ENCODE data around the gene LTBP1. TPM values are rescaled to one million over a fixed set of nuclear protein-coding genes. Genes with fewer than 3 reads are reported as not detected.
A peak's percentile ranks its signal among the peaks of the same experiment; 100 is the strongest.
"Not testable (repeated sequence)": the region's sequence is repeated elsewhere in the genome, so short reads cannot be mapped to it uniquely, and the experiment has no call there.

LTBP1 gene
- total RNA-seq, 2 donors from 2014 or later, result 0.39 to 0.41 TPM

GRCh38 chr2:33389695-33390094, 442.9 kb downstream of the LTBP1 start:
- H3K9me3 Mint-ChIP-seq; H3K27ac Mint-ChIP-seq; ATAC-seq; DNase-seq (ENCODE audit: low spot score in 2 of 2); H3K36me3 Mint-ChIP-seq: not testable (repeated sequence)

DNA sequence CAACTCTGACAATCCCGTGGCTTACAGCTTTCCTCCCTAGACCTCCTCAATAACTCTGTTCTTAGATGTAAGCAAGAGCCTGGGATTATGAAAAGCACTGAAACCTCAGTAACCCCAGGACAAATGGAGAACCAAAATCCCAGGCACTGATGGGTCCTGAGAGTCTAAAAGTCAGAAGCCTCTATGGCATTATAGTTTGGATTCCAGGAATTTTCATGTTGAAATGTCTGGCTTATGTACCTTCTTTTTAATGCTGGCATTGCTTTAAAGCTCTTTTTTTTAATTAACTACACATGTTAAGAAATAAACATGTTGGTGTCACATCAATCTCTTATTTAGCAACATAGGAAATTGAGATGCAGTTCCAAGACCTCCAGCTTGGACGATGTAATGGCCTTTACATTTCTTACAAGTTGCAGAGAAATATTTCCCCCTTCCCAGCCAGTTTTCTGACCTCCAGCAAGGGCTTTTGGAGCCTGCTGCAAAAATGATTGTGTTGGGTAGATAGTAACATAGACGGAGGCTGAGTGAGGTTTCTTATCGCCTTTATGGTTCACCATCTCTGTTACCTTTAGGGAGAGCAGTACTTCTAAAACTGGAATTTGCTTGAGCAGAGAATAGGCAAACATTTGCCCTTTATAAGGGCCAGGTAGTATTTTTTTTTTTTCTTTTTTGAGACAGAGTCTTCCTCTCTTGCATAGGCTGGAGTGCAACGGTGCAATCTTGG, 444.9 kb downstream of the LTBP1 start:
- ATAC-seq (no peak), DNase-seq (ENCODE audit: low spot score in 2 of 2) (no peak)
- Mint-ChIP-seq H3K36me3 (no peaks in the 10 kb centered on the region), H3K27ac (no peak overlapping the region), H3K9me3 (no peaks in the 10 kb centered on the region)

DNA sequence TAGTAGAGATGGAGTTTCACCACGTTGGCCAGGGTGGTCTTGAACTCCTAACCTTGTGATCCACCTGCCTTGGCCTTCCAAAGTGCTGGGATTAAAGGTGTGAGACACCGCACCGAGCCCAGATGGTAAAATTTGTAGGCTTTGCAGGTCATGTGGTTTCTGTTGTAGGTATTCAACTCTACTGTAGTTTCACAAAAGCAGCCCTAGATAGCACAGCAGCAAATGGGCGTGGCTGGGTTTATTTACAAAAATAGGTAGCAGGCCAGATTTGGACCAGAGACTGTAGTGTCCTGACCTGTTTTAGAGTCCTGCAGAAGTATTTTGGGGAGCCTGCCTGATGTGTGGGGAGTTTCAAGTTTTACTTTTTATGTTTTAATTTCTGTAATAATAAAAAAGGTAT, 445.6 kb downstream of the LTBP1 start:
- Mint-ChIP-seq H3K9me3 (no peaks in the 10 kb centered on the region), H3K36me3 (no peaks in the 10 kb centered on the region), H3K27ac (no peak overlapping the region)
- no peak for ATAC-seq
- no peak for DNase-seq (ENCODE audit: low spot score in 2 of 2)

GRCh38 chr2:33395034-33395433, 448.3 kb downstream of the LTBP1 start:
- H3K27ac Mint-ChIP-seq, result no peak overlapping the region
- no peaks in the 10 kb centered on the region for H3K9me3 Mint-ChIP-seq
- DNase-seq (ENCODE audit: low spot score in 2 of 2), result no peak
- H3K36me3 Mint-ChIP-seq, result no peaks in the 10 kb centered on the region
- ATAC-seq, result no peak

- DNase-seq (ENCODE audit: low spot score in 2 of 2) (peak in 1 of 2 donors; percentile 59), ATAC-seq (peak in 1 of 2 donors; percentile 28)
- H3K9me3 Mint-ChIP-seq, result no peaks in the 10 kb centered on the region
- no peak overlapping the region for H3K27ac Mint-ChIP-seq
- no peaks in the 10 kb centered on the region for H3K36me3 Mint-ChIP-seq
Observed at GRCh38 chr2:33395655-33396249, 449.0 kb downstream of the LTBP1 start.

- Mint-ChIP-seq H3K27ac (no peak overlapping the region), H3K9me3 (peaks cover 5% of the 10 kb centered on the region in 2 donors), H3K36me3 (no peaks in the 10 kb centered on the region)
- ATAC-seq, result no peak
- no peak for DNase-seq (ENCODE audit: low spot score in 2 of 2)
Observed at GRCh38 chr2:33404321-33404720, 457.6 kb downstream of the LTBP1 start.

GRCh38 chr2:33406622-33407021, 459.9 kb downstream of the LTBP1 start:
- peaks cover 5% of the 10 kb centered on the region in 2 donors for H3K9me3 Mint-ChIP-seq
- ATAC-seq, result no peak
- no peak overlapping the region for H3K27ac Mint-ChIP-seq
- no peaks in the 10 kb centered on the region for H3K36me3 Mint-ChIP-seq
- no peak for DNase-seq (ENCODE audit: low spot score in 2 of 2)

DNA sequence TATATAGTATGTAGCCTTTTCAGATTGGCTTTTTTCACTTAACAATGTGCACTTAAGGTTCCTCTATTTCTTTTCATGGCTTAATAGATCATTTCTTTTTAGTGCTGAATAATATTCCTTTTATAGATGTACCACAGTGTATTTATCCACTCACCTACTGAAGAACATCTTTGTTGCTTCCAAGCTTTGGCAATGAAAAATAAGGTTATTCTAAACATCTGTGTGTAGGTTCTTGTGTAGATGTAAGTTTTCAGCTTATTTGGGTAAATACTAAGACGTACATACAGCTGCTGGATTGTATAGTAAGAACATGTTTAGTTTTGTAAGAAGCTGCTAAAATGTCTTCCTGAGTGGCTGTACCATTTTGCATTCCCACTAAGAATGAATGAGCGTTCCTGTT, 461.4 kb downstream of the LTBP1 start:
- H3K9me3 Mint-ChIP-seq, result peaks cover 5% of the 10 kb centered on the region in 2 donors
- H3K36me3 Mint-ChIP-seq, result no peaks in the 10 kb centered on the region
- DNase-seq (ENCODE audit: low spot score in 2 of 2) (no peak), ATAC-seq (no peak)
- no peak overlapping the region for H3K27ac Mint-ChIP-seq

- no peak for ATAC-seq
- DNase-seq (ENCODE audit: low spot score in 2 of 2), result no peak
- H3K36me3 Mint-ChIP-seq, result no peaks in the 10 kb centered on the region
- peaks cover 5% of the 10 kb centered on the region in 2 donors for H3K9me3 Mint-ChIP-seq
- H3K27ac Mint-ChIP-seq, result no peak overlapping the region
Observed at GRCh38 chr2:33409417-33409955, 462.7 kb downstream of the LTBP1 start.

DNA sequence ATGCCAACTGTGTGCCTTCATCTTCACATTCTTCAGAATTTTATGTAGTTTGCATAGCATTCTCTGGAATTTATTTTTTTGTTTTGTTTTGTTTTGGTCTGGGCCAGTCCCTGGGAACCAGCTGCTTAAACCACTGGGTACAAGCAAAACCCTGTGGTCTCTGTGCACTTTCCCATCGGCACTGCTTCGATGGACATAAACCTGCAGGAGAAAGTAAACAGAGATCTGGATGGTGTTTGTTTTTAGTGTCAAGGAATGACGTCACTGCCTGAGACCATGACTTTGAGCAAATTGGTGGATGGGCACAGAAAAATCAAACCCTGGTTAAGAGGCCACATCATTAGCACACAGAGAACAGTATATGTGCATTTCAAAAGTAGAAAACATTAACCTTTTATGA, 465.0 kb downstream of the LTBP1 start:
- Mint-ChIP-seq H3K27ac (no peak overlapping the region), H3K36me3 (no peaks in the 10 kb centered on the region)

DNA sequence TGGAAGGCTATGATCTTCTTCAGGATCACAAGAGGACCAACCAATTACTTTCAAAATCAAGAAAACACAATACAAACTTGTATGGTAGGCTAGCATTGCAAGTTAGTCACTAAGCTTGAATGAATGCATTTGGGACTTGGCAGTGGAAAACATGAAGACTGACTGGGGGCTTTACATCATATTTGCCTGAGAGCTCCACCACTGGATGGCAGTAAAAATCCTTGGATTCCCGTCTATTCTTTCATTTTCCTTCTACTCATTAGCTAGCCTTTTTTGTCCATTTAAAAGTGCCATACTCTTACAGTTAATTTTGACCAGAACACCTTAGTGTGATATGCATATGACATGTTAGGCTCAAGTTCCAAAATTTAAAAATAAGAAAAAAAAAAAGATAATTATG, 466.2 kb downstream of the LTBP1 start:
- H3K36me3 Mint-ChIP-seq, result no peaks in the 10 kb centered on the region
- no peak for DNase-seq (ENCODE audit: low spot score in 2 of 2)
- no peak for ATAC-seq
- H3K27ac Mint-ChIP-seq, result no peak overlapping the region
- peaks cover 5% of the 10 kb centered on the region in 2 donors for H3K9me3 Mint-ChIP-seq

More for the DNA sequence above, 465.0 kb downstream of the LTBP1 start:
- ATAC-seq, result no peak
- H3K9me3 Mint-ChIP-seq, result peaks cover 5% of the 10 kb centered on the region in 2 donors
- no peak for DNase-seq (ENCODE audit: low spot score in 2 of 2)

DNA sequence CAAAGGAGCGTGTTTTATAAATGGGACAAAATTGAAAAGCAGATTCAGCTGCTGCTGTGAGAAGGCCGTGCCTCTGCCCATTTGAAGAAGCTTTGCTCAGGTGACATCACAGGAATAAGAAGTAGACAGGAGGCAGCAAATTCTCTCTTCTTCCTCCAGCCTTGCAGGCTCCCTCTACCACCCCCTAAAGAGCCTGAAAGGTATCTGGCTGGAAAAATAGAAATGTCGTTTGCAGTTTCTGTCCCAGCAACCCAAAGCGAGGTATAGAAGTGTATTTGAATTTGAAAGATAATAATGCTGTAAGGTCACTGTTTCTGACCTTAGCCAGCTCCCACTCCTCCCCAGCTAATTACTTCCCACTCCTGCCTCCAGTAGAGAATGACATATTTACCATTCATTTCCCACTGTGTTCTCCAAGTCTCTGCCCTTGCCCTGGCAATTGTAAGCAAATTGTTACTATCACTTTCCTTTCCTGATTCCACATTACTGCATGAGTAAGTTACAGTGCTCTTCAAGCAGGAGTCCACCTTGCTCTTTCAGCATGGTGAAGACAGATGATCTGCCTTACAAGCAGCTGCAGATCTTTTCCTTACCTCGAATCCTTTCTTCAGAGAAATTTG, 472.9 kb downstream of the LTBP1 start:
- Mint-ChIP-seq H3K36me3 (no peaks in the 10 kb centered on the region), H3K9me3 (no peaks in the 10 kb centered on the region), H3K27ac (no peak overlapping the region)
- no peak for ATAC-seq
- no peak for DNase-seq (ENCODE audit: low spot score in 2 of 2)

DNA sequence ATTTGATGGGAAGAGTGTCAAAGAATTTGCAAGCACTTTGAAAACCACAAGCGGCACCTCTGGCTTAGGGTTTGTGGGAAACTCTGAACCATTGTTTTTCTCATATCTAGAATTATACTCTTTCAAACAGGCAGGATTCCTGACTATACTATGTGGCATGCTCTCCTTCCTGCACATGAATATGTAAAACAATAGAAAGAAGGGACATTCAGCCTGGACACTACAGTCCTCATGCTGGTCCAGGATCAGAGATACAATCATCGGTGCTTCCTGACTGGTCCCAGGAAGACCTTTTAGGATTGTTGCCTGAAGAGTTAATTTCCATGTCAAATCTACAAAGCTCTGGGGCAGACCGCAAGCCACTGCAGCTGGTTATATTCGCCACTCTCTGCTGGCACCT, 474.0 kb downstream of the LTBP1 start:
- no peak overlapping the region for H3K27ac Mint-ChIP-seq
- H3K36me3 Mint-ChIP-seq, result no peaks in the 10 kb centered on the region
- DNase-seq (ENCODE audit: low spot score in 2 of 2) (no peak), ATAC-seq (no peak)
- no peaks in the 10 kb centered on the region for H3K9me3 Mint-ChIP-seq

DNA sequence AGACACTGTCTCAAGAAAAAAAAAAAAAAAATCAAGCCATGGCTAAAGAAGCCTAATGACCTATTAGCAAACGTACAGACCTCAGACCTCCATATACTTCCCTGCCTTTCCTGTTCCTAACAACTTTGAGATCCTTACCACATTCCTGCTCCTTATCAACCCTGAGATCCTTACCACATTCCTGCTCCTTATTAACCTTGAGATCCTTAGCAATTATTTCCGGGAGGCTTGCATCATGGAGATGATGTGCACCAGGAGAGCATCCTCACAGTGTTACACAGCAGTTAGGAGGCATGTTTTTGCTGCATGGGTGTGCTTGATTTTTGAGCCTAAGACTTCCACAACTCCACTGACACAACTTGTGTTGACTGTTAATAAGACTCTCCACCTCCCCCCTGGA, 475.1 kb downstream of the LTBP1 start:
- Mint-ChIP-seq H3K9me3 (no peaks in the 10 kb centered on the region), H3K27ac (no peak overlapping the region), H3K36me3 (no peaks in the 10 kb centered on the region)
- DNase-seq (ENCODE audit: low spot score in 2 of 2), result no peak
- ATAC-seq, result no peak

GRCh38 chr2:33425161-33425560, 478.4 kb downstream of the LTBP1 start:
- H3K9me3 Mint-ChIP-seq, result peaks cover 0 to 3% of the 10 kb centered on the region in 2 donors
- no peak for ATAC-seq
- no peak overlapping the region for H3K27ac Mint-ChIP-seq
- no peaks in the 10 kb centered on the region for H3K36me3 Mint-ChIP-seq
- no peak for DNase-seq (ENCODE audit: low spot score in 2 of 2)

DNA sequence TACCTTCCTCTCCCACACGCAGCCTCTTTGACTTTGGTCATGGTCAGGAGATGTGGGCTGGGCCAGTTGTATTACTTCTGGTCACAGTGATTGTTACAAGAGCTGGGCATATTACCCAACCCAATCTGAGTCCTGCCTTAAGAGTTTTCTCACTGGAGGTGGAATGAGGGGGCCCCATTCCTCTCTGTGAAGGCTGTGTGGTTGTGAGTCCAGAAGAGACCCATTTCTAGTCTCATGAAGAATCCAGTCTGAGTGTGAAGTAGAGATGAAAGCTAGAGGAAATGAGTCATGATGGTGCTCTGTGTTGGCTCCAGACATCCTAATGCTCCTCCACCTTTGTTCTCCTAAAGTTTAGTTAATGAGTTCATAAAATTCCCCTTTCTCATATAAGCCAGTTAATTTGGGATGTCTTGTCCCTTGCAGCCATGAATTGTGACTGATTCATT, 478.9 kb downstream of the LTBP1 start:
- Mint-ChIP-seq H3K9me3 (peaks cover 0 to 3% of the 10 kb centered on the region in 2 donors), H3K36me3 (no peaks in the 10 kb centered on the region), H3K27ac (no peak overlapping the region)
- DNase-seq (ENCODE audit: low spot score in 2 of 2) (no peak), ATAC-seq (no peak)

DNA sequence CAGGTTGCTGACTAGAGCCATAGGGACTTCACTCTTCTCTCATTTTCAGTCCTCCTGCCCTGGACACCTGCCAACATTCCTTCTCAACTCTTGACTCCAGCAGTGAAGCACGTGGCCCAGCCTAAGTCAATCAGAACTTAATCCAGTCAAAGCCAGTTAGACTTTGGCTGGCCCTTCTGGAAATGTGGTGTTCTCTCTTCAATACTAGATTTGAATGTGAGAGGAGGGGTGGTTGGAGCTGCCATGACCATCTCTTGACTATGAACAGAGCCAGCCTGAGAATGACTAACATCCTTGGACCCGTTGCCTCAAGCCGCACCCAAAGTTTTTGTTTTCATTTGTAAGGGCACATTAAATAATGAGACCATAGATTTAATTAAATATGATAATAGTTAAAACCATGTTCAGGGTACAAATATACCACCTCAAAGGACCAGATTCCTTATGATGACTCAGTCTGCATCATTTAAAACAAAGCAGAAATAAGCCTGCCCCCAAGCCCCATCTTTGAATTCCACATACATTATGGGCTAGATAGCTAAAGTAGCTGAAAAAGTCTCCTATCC, 480.0 kb downstream of the LTBP1 start:
- ATAC-seq (no peak), DNase-seq (ENCODE audit: low spot score in 2 of 2) (no peak)
- peaks cover 0 to 3% of the 10 kb centered on the region in 2 donors for H3K9me3 Mint-ChIP-seq
- H3K36me3 Mint-ChIP-seq, result no peaks in the 10 kb centered on the region
- no peak overlapping the region for H3K27ac Mint-ChIP-seq

Data from activated naive CD4-positive, alpha-beta T cell treated with anti-CD3 and anti-CD28 coated beads, Interleukin-2, amount 50 U/mL, for 72 hours (primary cell).